Raji (cell line): ENCODE data around the gene AGBL2.
A peak's percentile ranks its signal among the peaks of the same experiment; 100 is the strongest.

Experiments used
- POLR2A ChIP-seq: IDR thresholded peaks from 2 replicates; pipeline ENCODE4 v1.6.1; 2011; ENCODE audit warnings: low read depth, low read length, control low read depth; ENCODE audit not compliant: insufficient read depth

AGBL2 gene

GRCh38 chr11:47645500-47645899, 69.7 kb downstream of the AGBL2 start:
- TF ChIP-seq POLR2A = no peak

- peak; percentile 99 for TF ChIP-seq POLR2A
These were observed 72.9 kb downstream of the AGBL2 start, which contains the start of gene MTCH2 for GRCh38 chr11:47642099-47642855. Gene MTCH2 (minus strand): TSS chr11:47642559. CDS start chr11:47642465, 94 bp downstream.

- no peak for TF ChIP-seq POLR2A
These were observed 73.5 kb downstream of the AGBL2 start for GRCh38 chr11:47641600-47642098.

- no peak for TF ChIP-seq POLR2A
These were observed 83.7 kb downstream of the AGBL2 start for GRCh38 chr11:47631473-47631872.

- TF ChIP-seq POLR2A = no peak
These were observed 87.1 kb downstream of the AGBL2 start for GRCh38 chr11:47628026-47628425.

- TF ChIP-seq POLR2A = no peak
These were observed 88.9 kb downstream of the AGBL2 start for GRCh38 chr11:47626234-47626633.

- no peak for TF ChIP-seq POLR2A
These were observed 94.3 kb downstream of the AGBL2 start for GRCh38 chr11:47620836-47621378.

GRCh38 chr11:47617417-47617809, 97.8 kb downstream of the AGBL2 start:
- no peak for TF ChIP-seq POLR2A

GRCh38 chr11:47616726-47617416, 98.3 kb downstream of the AGBL2 start:
- TF ChIP-seq POLR2A = no peak

- no peak for TF ChIP-seq POLR2A
These were observed 99.9 kb downstream of the AGBL2 start for GRCh38 chr11:47615249-47615648.

GRCh38 chr11:47611348-47611794, 103.8 kb downstream of the AGBL2 start:
- TF ChIP-seq POLR2A = no peak

GRCh38 chr11:47609675-47610074, 105.5 kb downstream of the AGBL2 start:
- TF ChIP-seq POLR2A = no peak
